ENCODE results near the gene APOE.

APOE gene

DNA sequence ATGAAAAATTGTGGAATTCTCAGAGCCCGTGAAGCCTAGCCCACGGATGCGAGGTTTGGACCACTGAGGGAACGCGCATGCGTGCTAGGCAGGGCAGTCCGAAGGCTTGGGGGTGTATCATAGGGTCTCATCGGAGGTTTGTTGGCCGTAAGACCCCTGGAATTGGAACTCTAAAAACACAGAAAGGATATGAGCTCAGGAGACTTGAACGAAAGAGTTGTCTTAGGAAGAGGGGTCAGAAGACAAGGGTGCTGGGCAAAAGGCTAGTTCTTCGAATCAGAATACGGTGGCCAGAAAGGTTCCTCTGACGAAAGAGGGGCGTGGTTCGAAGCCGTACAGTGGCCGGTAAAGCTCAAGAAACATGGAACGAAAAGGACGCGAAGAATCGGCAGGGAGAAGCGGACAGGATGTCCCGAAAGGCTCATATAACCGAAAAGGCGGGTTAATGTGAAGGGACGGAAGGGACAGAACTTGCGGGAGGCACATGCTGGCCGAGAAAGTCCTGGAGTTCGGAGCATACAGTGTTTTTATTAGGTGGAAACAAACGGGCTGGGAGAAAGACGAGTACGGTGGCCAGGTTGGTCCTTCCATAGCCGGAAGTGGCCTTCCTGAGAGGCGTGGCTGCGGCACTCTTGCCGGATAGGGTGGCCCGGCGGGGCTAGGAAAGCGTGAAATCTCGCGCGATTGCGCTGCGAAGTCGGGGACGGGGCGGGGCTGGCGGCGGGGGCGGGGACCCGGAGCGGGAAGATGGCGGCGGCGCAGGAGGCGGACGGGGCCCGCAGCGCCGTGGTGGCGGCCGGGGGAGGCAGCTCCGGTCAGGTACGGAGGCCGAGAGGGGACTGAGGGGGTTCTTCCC is 49.3 kb downstream of the APOE start, which contains the start of gene CLPTM1:
Gene CLPTM1 (plus strand): TSS at position 732 of the 856 bp plus-strand sequence. CDS start 16 bp downstream, at position 748.
- peak within 1 kb of the TSS; percentile 48 for H2AFZ ChIP-seq (ENCODE audit: low read depth, low read length)
- no peaks in the 10 kb centered on the region for H3K27me3 ChIP-seq (ENCODE audit: insufficient read depth, low read length)
- peaks cover 18% of the 10 kb centered on the region for H3K4me1 ChIP-seq (ENCODE audit: insufficient read depth, low read length)
- H3K4me3 ChIP-seq (ENCODE audit: low read length) = peak within 1 kb of the TSS; percentile 75
- H3K9me3 ChIP-seq (ENCODE audit: low read length) = no peaks in the 10 kb centered on the region
- H3K36me3 ChIP-seq (ENCODE audit: insufficient read depth, low read length) = peaks cover 3% of the 10 kb centered on the region

DNA sequence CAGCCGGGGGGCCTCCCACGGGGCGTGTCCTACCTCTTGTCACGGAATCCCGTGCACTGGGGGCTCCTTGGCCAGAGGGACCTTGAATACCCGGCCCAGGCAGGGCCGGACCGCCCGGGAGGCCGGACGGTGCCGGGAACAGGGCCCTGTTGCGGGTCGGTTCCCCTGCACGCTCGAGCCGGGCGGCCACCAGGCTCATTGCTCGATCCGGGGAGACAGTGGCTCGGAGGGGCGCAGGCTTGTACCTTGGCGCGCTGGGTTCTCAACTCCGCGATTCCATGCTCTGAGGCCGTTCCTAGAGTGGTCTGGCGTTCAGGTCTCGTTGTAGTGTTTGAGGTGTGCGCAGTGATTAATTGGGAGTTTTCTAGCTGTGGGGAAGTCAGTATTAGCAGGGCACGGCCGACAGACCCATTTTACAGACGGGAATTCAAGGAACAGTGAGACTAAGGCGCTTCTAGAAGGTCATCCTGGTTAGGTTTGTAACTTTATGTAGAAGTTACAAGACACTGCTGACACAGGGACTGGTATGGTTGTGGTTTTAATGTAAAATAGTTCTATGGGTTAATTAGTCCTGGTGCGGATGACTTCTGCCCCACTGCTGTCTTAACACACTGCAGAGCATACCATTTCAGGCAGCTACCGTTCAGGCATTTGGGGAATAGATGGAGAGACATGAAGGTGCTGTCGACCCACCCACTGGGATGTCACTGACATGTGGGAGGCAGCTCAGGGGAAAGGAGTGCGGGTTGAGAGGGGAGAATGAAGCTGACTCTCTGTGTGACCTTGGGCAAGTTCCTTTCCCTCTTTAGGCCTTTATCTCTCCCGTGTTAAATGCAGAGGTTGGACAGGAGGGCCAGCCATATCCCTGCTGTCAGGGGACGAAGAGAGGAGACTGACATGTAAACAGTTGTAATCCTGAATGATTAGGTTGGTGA is 50.2 kb downstream of the APOE start:
- Histone ChIP-seq H3K4me3 (ENCODE audit: low read length) (peak overlapping the region; percentile 75), H3K9me3 (ENCODE audit: low read length) (no peaks in the 10 kb centered on the region), H3K27me3 (ENCODE audit: insufficient read depth, low read length) (no peaks in the 10 kb centered on the region), H2AFZ (ENCODE audit: low read depth, low read length) (peak overlapping the region; percentile 48), H3K4me1 (ENCODE audit: insufficient read depth, low read length) (peaks cover 18% of the 10 kb centered on the region), H3K36me3 (ENCODE audit: insufficient read depth, low read length) (peaks cover 8% of the 10 kb centered on the region)

DNA sequence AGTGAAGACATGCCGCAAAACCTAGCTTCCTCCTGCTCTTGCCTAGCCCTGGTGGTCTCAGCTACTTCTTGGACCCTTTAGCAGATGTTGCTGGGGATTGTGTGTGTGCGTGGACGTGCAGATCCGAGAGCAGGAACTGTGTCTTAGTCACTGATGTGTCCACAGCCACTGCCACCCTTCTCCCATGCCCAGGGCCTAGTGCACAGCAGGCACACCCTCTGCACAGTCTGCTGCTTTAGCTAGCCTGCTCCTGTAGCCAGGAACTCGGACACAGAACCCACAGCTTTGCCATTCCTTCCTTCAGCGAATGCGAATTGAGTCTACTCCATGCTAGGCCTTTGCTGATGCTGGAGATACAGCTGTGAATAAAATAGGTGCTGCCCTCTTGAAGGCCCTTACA is 51.9 kb downstream of the APOE start:
- no peaks in the 10 kb centered on the region for H3K9me3 ChIP-seq (ENCODE audit: low read length)
- H3K36me3 ChIP-seq (ENCODE audit: insufficient read depth, low read length) = peaks cover 22% of the 10 kb centered on the region
- H3K4me3 ChIP-seq (ENCODE audit: low read length) = no peak overlapping the region
- no peaks in the 10 kb centered on the region for H3K27me3 ChIP-seq (ENCODE audit: insufficient read depth, low read length)
- H2AFZ ChIP-seq (ENCODE audit: low read depth, low read length) = no peak overlapping the region
- H3K4me1 ChIP-seq (ENCODE audit: insufficient read depth, low read length) = peaks cover 18% of the 10 kb centered on the region

DNA sequence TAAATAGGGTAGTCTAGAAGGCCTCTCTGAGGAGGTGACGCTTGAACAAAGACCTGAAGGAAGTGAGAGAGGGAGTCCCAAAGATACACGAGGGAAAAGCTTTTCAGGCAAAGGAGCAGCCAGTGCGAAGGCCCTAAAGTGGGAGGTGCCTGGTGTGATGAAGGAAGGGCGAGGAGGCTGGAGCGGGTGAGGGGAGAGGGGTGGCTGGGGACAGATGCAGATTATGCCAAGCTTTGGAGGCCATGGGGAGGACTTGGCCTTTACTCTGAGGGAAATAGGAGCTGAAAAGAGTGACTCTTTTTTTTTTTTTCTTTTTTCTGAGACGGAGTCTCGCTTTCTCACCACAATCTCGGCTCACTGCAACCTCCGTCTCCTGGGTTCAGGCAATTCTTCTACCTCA is 52.5 kb downstream of the APOE start:
- H3K9me3 ChIP-seq (ENCODE audit: low read length) = no peaks in the 10 kb centered on the region
- H3K27me3 ChIP-seq (ENCODE audit: insufficient read depth, low read length) = no peaks in the 10 kb centered on the region
- no peak overlapping the region for H2AFZ ChIP-seq (ENCODE audit: low read depth, low read length)
- H3K4me1 ChIP-seq (ENCODE audit: insufficient read depth, low read length) = peaks cover 18% of the 10 kb centered on the region
- no peak overlapping the region for H3K4me3 ChIP-seq (ENCODE audit: low read length)
- H3K36me3 ChIP-seq (ENCODE audit: insufficient read depth, low read length) = peaks cover 23% of the 10 kb centered on the region
